ENCODE results near the gene DDT.
A peak's percentile ranks its signal among the peaks of the same experiment; 100 is the strongest.
"Not testable (repeated sequence)": the region's sequence is repeated elsewhere in the genome, so short reads cannot be mapped to it uniquely, and the experiment has no call there.

Gene DDT

DNA sequence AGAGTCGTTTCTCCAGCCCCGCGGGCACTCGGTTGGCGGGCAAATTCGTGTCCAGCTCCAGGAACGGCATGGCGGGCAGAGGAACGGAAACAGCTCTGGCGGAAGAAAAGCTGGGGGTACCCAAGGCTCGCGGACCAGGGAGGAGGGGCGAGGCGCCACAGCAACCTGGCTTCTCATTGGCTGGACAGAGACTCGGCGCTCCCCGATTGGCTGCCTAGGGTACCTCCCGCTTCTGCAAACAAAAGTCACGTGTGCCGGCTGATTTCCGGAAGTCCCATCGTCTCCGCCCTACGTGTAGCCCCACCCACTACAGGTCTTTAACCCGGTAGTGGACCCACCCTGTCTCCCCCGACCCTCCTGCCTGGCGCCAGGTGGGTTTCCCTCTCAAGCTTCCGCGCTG, at the start of gene DDT:
DDT (minus strand) TSS at position 97 of the 400 bp plus-strand sequence; CDS start at position 70, 27 bp downstream.
- POLR2A ChIA-PET (ENCODE audit: low non-redundant PET); H3K27ac ChIP-seq; DNase-seq (ENCODE audit: low spot score); CTCF ChIA-PET: not testable (repeated sequence)

DNA sequence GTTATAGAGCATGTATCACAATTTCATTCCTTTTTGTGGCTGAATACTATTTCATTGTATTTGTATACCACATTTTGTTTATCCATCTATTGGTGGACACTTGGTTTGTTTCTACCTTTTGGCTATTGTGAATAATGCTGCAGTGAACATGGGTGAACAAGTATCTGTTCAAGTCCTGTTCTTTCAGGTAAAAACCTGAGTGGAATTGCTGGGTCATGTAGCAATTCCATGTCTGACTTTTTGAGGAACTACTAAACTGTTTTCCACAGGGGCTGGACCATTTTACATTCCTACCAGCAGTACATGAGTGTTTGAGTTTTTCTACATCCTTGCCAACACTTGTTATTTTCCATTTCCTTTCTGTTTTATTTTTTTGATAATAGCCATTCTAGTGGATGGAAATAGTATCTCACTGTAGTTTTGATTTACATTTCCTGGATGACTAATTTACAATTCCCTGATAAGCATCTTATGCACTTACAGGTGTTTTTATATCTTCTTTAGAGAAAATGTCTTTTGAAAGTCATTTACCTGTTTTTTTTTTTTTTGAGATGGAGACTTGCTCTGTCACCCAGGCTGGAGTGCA, 49.1 kb upstream of the DDT start:
- H3K27ac ChIP-seq: no peak overlapping the region
- POLR2A ChIA-PET (ENCODE audit: low non-redundant PET): no interaction called here
- CTCF ChIA-PET: no interaction called here
- TF ChIP-seq, protein P1, sequence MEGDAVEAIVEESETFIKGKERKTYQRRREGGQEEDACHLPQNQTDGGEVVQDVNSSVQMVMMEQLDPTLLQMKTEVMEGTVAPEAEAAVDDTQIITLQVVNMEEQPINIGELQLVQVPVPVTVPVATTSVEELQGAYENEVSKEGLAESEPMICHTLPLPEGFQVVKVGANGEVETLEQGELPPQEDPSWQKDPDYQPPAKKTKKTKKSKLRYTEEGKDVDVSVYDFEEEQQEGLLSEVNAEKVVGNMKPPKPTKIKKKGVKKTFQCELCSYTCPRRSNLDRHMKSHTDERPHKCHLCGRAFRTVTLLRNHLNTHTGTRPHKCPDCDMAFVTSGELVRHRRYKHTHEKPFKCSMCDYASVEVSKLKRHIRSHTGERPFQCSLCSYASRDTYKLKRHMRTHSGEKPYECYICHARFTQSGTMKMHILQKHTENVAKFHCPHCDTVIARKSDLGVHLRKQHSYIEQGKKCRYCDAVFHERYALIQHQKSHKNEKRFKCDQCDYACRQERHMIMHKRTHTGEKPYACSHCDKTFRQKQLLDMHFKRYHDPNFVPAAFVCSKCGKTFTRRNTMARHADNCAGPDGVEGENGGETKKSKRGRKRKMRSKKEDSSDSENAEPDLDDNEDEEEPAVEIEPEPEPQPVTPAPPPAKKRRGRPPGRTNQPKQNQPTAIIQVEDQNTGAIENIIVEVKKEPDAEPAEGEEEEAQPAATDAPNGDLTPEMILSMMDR (conservative IDR thresholded peaks at IDR 0.05; ENCODE audit: low read depth): no peak
- DNase-seq (ENCODE audit: low spot score): no peak

DNA sequence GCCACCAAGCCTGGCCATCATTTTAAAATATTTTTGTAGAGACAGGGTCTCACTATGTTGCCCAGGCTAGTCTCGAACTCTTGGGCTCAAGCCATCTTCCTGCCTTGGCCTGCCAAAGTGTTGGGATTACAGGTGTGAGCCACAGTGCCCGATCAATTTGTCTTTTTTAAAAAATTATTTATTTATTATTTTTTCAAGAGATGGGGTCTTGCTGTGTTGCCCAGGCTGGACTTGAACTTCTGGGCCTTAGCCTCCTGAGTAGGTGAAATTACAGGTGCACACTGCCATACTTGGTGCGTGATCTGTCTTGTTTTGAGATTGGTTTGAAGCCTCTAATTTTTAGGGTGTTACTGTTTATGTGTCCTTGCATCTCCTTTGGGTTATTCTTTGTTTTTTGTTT, 47.1 kb upstream of the DDT start:
- no peak for DNase-seq (ENCODE audit: low spot score)
- POLR2A ChIA-PET (ENCODE audit: low non-redundant PET): no interaction called here

DNA sequence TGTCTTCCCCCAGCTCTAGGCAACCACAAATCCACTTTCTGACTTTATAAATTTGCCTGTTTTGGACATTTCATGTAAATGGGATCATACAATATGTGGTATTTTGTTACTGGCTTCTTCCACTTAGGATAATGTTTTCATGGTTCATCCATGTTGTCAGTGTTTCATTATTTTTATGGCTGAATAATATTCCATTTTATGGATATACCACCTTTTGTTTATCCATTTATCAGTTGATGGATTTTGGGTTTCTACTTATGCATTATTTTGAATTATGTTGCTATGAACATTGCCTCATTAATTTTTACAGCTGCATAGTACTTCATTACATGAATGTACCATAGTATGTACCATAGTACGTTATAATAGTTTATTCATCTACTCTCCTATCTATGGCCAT, 41.9 kb upstream of the DDT start:
- POLR2A ChIA-PET (ENCODE audit: low non-redundant PET): interaction anchor here (0.6 kb wide), 1 partner anchor 89 kb away, joined by 3 read pairs; no protein-coding TSS in a partner anchor
- TF ChIP-seq, protein P1 (conservative IDR thresholded peaks at IDR 0.05; ENCODE audit: low read depth): no peak
- CTCF ChIA-PET: interaction anchor here (0.9 kb wide), 1 partner anchor 43 kb away, joined by 4 read pairs; no protein-coding TSS in a partner anchor
- H3K27ac ChIP-seq: no peak overlapping the region
- DNase-seq (ENCODE audit: low spot score): no peak

More for the DNA sequence above, 47.1 kb upstream of the DDT start:
- no peak overlapping the region for H3K27ac ChIP-seq
- TF ChIP-seq, protein P1 (conservative IDR thresholded peaks at IDR 0.05; ENCODE audit: low read depth): no peak
- CTCF ChIA-PET: no interaction called here

DNA sequence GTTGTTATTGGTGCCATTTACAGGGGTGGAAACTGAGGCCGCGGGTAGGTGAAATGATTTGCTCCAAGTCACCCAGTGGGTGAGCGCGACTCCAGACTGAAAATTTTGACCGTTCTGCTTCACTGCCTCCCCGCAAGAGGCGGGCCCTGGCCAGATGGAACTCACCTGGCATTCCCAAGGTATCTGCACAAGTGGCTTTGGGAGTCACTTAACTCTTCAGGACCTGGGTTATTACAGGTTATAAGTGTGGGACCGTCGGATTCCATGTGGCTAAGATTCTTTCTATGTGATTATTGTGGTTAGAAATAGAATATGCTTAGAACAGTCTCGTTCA, 37.5 kb upstream of the DDT start:
- POLR2A ChIA-PET (ENCODE audit: low non-redundant PET): no interaction called here
- TF ChIP-seq, protein P1 (conservative IDR thresholded peaks at IDR 0.05; ENCODE audit: low read depth): no peak
- CTCF ChIA-PET: no interaction called here
- peak; percentile 8 for DNase-seq (ENCODE audit: low spot score)
- H3K27ac ChIP-seq: peak overlapping the region; percentile 85

DNA sequence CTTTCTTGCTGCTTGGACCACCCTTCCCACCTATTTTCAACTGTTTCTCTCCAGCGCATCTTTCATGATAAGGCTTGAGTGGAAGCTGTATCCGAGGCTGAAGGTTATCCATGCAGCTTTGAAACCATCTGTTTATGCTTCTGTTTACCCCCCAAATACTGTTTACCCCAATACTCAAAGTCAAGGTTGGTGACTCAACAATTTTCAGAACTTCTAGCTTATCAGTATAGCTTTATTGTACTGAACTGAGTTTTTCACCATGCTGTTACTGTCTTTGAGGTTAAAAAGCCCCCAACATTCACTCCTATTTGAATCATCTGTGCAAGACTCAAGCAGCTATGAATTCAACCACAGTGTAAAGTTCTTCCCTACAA, 35.8 kb upstream of the DDT start:
- H3K27ac ChIP-seq: no peak overlapping the region
- POLR2A ChIA-PET (ENCODE audit: low non-redundant PET): no interaction called here
- no peak for DNase-seq (ENCODE audit: low spot score)
- CTCF ChIA-PET: no interaction called here
- TF ChIP-seq, protein P1 (conservative IDR thresholded peaks at IDR 0.05; ENCODE audit: low read depth): no peak

DNA sequence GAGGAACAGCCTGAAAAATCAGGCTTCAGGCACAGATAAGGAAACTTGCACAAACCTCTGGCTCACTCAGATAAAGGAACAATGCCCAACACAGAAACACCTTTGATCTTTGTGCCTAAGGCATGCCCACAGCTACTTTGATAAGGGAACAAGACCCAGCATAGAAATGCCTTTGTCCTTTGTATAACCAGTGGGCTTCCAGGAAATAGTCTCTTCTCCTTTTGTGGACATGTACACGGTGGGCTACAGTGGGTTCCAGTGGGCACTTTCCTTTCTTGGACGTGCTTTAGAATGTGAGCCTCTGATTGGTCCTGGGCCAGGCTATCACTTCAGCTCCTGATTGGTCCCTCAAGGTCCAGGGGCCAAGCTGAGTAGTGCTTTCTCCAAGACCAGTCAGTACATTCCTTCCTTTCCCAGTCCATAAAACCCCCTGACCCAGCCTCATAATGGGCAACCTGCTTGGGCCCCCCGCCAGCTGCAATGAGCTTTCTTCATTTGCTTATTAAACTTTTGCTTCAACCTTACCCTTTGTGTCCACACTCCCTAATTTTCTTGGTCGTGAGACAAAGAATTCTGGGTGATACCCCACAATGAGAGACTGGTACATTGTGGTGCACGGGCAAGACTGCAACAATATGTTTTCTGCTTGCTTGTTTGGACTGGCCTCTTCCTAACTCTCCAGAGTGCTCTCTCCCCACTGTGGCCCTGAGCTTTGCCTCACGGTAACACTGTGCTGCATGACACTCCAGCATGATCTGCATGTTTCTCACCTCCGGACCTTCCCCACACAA, 35.2 kb upstream of the DDT start:
- H3K27ac ChIP-seq: no peak overlapping the region
- CTCF ChIA-PET: no interaction called here
- TF ChIP-seq, protein P1 (conservative IDR thresholded peaks at IDR 0.05; ENCODE audit: low read depth): no peak
- POLR2A ChIA-PET (ENCODE audit: low non-redundant PET): no interaction called here
- DNase-seq (ENCODE audit: low spot score): no peak
